OCI-LY7 (cell line): ENCODE results near the gene KIF5A.

Experiments used
- CTCF ChIP-seq: fragments of 200-600 bp; sonication (generic); conservative IDR thresholded peaks from 2 replicates; pipeline ENCODE4 v1.5.1; 2014; ENCODE audit warnings: mild to moderate bottlenecking, antibody characterized with exemption, low read length, moderate library complexity, mixed read lengths
- EZH2phosphoT487 ChIP-seq: fragments of 200-600 bp; sonication (generic); IDR thresholded peaks from 2 replicates; pipeline ENCODE4 v1.6.1; 2018; ENCODE audit warnings: low read depth, borderline replicate concordance, mild to moderate bottlenecking, mixed run types, antibody characterized with exemption, low read length, moderate library complexity, mixed read lengths

- TF ChIP-seq CTCF (no peak), EZH2phosphoT487 (no peak)
Measured at GRCh38 chr12:57605811-57606311, 56.0 kb downstream of the KIF5A start.
